Measurements from ENCODE around the gene HYAL4.

- TF ChIP-seq, protein P1, sequence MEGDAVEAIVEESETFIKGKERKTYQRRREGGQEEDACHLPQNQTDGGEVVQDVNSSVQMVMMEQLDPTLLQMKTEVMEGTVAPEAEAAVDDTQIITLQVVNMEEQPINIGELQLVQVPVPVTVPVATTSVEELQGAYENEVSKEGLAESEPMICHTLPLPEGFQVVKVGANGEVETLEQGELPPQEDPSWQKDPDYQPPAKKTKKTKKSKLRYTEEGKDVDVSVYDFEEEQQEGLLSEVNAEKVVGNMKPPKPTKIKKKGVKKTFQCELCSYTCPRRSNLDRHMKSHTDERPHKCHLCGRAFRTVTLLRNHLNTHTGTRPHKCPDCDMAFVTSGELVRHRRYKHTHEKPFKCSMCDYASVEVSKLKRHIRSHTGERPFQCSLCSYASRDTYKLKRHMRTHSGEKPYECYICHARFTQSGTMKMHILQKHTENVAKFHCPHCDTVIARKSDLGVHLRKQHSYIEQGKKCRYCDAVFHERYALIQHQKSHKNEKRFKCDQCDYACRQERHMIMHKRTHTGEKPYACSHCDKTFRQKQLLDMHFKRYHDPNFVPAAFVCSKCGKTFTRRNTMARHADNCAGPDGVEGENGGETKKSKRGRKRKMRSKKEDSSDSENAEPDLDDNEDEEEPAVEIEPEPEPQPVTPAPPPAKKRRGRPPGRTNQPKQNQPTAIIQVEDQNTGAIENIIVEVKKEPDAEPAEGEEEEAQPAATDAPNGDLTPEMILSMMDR (IDR thresholded peaks at IDR 0.05; ENCODE audit: insufficient read depth, low read length, poor library complexity, severe bottlenecking): no peak
- TF ChIP-seq EZH2phosphoT487 (conservative IDR thresholded peaks at IDR 0.05; ENCODE audit: low read length): no peak
Observed at GRCh38 chr7:123820864-123821263, 24.1 kb upstream of the HYAL4 start.
